Activated CD8-positive, alpha-beta T cell treated with anti-CD3 and anti-CD28 coated beads, Interleukin-2, amount 10 ng/mL, durations not matched to agents 7 days and 5 days (primary cell): Measurements from ENCODE around the gene SENP8. TPM values are rescaled to one million over a fixed set of nuclear protein-coding genes. Genes with fewer than 3 reads are reported as not detected.
A peak's percentile ranks its signal among the peaks of the same experiment; 100 is the strongest.
"Not testable (repeated sequence)": the region's sequence is repeated elsewhere in the genome, so short reads cannot be mapped to it uniquely, and the experiment has no call there.

Experiments used
- ATAC-seq: fragments of 150-1000 bp; cut with Tn5 transposase; one replicate; pipeline ENCODE4 v1.10.0; 2021; ENCODE audit warnings: moderate library complexity
- CTCF ChIA-PET: fragments of 350-600 bp; sonication (Branson Sonifier 250); formaldehyde crosslinking; loops from one replicate; lab custom pipeline; 2021; ENCODE audit warnings: antibody characterized with exemption; lab: Charles Lee
- POLR2A ChIA-PET: fragments of 350-600 bp; sonication (Branson Sonifier 250); formaldehyde crosslinking; loops from one replicate; lab custom pipeline; 2021; ENCODE audit warnings: antibody characterized with exemption; lab: Charles Lee
- DNase-seq: peaks from one replicate; pipeline ENCODE4 v3.0.0-alpha.2; 2020
- H3K27ac Mint-ChIP-seq: one replicate; pipeline ENCODE4 v1.8.0; 2021; ENCODE audit warnings: mild to moderate bottlenecking, mixed read lengths
- H3K27me3 Mint-ChIP-seq: one replicate; pipeline ENCODE4 v1.8.0; 2021; ENCODE audit warnings: low read depth, mixed read lengths
- H3K36me3 Mint-ChIP-seq: one replicate; pipeline ENCODE4 v1.8.0; 2021; ENCODE audit warnings: low read depth, mixed read lengths
- H3K4me1 Mint-ChIP-seq: one replicate; pipeline ENCODE4 v1.8.0; 2021; ENCODE audit warnings: low read depth, mixed read lengths
- H3K4me3 Mint-ChIP-seq: one replicate; pipeline ENCODE4 v1.8.0; 2021; ENCODE audit warnings: mild to moderate bottlenecking, mixed read lengths
- H3K9me3 Mint-ChIP-seq: one replicate; pipeline ENCODE4 v1.8.0; 2022; ENCODE audit warnings: mixed read lengths; ENCODE audit not compliant: insufficient read depth
- total RNA-seq, 2 experiments: library from RNA; stranded (reverse); gene quantifications; one replicate each; pipeline ENCODE4 v1.2.3, GENCODE V29; 2021

SENP8 gene
- 1 to 10 TPM; 1.3 to 1.6 TPM for total RNA-seq

- H3K4me3 Mint-ChIP-seq: peak within 1 kb of the TSS; percentile 95
- H3K9me3 Mint-ChIP-seq: no peaks in the 10 kb centered on the region
- CTCF ChIA-PET: interaction anchor here (0.6 to 1.5 kb wide), 4 partner anchors 37 to 345 kb away, joined by 3 to 7 read pairs (median 3); no protein-coding TSS in a partner anchor
- peak; percentile 99 for DNase-seq
- peak; percentile 74 for ATAC-seq
- peaks cover 28% of the 10 kb centered on the region for H3K4me1 Mint-ChIP-seq
- H3K36me3 Mint-ChIP-seq: no peaks in the 10 kb centered on the region
- peaks cover 4% of the 10 kb centered on the region for H3K27me3 Mint-ChIP-seq
- H3K27ac Mint-ChIP-seq: peak within 1 kb of the TSS; percentile 98
- POLR2A ChIA-PET: interaction anchor here (0.6 kb wide), 1 partner anchor 15 kb away, joined by 3 read pairs; no protein-coding TSS in a partner anchor
Observed at GRCh38 chr15:72118017-72118978, at the start of gene SENP8, which contains the start of gene MYO9A. SENP8 (plus strand) TSS chr15:72118403; CDS start chr15:72139624, 21,221 bp downstream. MYO9A (minus strand) TSS chr15:72118150; CDS start chr15:72046563, 71,587 bp downstream.

- Mint-ChIP-seq H3K9me3 (no peaks in the 10 kb centered on the region), H3K36me3 (no peaks in the 10 kb centered on the region), H3K27me3 (no peaks in the 10 kb centered on the region), H3K27ac (no peak overlapping the region), H3K4me1 (no peaks in the 10 kb centered on the region), H3K4me3 (no peak overlapping the region)
- ChIA-PET POLR2A (no interaction called here), CTCF (no interaction called here)
- ATAC-seq (no peak), DNase-seq (no peak)
Observed at GRCh38 chr15:72068856-72069255, 49.3 kb upstream of the SENP8 start.

DNA sequence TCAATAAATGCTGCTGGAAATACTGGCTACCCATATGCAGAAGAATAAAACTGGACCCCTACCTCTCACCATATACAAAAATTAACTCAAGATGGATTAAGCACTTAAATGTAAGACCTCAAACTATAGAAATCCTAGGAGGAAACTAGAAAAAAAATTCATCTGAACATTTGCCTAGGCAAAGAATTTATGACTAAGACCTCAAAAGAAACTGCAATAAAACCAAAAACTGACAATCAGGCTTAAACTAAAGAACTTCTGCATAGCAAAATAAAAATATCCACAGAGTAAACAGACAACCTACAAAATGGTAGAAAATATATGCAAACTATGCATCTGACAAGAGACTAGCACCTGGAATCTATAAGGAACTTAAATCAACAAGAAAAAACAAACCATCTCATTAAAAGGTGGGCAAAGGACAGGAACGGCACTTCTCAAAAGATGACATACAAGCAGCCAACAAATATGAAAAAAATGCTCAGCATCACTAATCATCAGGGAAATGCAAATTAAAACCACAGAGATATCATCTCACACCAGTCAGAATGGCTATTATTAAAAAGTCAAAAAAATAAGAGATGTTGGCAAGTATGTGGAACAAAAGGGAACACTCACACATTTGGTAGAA is 47.3 kb upstream of the SENP8 start:
- ATAC-seq (no peak), DNase-seq (no peak)
- Mint-ChIP-seq H3K4me3 (no peak overlapping the region), H3K9me3 (no peaks in the 10 kb centered on the region), H3K4me1 (no peaks in the 10 kb centered on the region), H3K27ac (no peak overlapping the region), H3K36me3 (no peaks in the 10 kb centered on the region), H3K27me3 (no peaks in the 10 kb centered on the region)
- CTCF ChIA-PET: no interaction called here
- POLR2A ChIA-PET: no interaction called here

DNA sequence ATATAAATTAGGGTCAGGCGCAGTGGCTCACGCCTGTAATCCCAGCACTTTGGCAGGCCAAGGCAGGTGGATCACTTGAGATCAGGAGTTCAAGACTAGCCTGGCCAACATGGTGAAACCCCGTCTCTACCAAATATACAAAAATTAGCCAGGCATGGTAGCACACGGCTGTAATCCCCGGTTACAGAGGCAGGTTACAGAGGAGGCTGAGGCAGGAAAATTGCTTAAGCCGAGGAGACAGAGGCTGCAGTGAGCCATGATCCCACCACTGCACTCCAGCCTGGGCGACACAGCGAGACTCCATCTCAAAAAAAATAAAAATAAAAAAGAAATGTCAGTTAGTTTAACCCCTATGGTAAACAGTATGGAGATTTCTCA is 46.8 kb upstream of the SENP8 start:
- H3K9me3 Mint-ChIP-seq, POLR2A ChIA-PET, DNase-seq, H3K36me3 Mint-ChIP-seq, H3K27me3 Mint-ChIP-seq, H3K4me3 Mint-ChIP-seq, H3K27ac Mint-ChIP-seq, H3K4me1 Mint-ChIP-seq, CTCF ChIA-PET, ATAC-seq: not testable (repeated sequence)

DNA sequence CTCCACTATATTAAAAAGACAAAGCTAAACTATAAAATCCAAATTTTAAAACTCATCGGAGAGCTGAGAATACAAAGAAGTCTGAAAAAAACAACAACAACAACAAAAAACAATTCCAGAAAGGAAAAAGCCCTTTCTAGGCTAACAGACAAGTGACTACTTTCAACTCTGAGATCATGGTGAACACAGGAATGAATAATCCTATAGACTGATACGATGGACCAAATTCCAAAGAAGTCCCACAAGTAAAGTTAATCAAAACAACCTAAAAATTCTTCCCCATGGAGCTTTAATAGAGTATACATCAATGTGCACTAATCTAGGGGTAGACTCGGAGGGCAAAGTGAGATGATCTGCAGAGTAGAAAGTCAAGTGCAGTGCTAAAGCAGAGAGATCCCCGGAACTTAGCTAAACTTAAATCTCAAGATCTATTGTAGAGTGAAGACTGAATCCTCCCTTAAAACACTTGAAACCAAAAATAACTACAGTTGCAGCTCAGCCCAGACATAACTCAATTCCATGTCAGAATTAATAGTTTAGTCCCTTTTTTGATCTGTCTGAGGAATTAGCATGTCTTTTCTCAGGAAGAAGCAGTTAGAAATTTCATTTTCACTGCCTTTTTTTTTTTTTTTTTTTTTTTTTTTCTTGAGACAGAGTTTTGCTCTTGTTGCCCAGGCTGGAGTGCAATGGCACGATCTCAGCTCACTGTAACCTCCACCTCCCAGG is 43.7 kb upstream of the SENP8 start:
- ChIA-PET CTCF (no interaction called here), POLR2A (no interaction called here)
- H3K36me3 Mint-ChIP-seq: no peaks in the 10 kb centered on the region
- DNase-seq: no peak
- no peak overlapping the region for H3K4me3 Mint-ChIP-seq
- H3K27me3 Mint-ChIP-seq: no peaks in the 10 kb centered on the region
- no peaks in the 10 kb centered on the region for H3K9me3 Mint-ChIP-seq
- ATAC-seq: no peak
- H3K4me1 Mint-ChIP-seq: peaks cover 8% of the 10 kb centered on the region
- H3K27ac Mint-ChIP-seq: no peak overlapping the region

DNA sequence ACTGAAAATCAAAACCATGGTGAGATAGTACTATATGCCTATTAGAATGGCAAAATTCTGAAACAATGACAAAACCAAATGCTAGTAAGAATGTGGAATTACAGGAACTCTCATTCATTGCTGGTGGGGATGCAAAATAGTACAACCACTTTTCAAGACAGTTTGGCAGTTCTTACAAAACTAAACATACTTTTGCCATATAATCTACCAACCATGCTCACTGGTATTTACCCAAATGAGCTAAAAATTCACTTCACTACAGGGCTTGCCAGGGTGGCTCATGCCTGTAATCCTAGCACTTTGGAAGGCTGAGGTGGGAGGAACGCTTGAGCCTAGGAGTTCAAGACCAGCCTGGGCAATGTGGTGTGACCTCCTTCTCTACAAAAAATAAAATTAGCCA is 40.3 kb upstream of the SENP8 start:
- ATAC-seq (no peak), DNase-seq (no peak)
- Mint-ChIP-seq H3K4me1 (peaks cover 8% of the 10 kb centered on the region), H3K27me3 (no peaks in the 10 kb centered on the region), H3K27ac (no peak overlapping the region), H3K4me3 (no peak overlapping the region), H3K9me3 (no peaks in the 10 kb centered on the region), H3K36me3 (no peaks in the 10 kb centered on the region)
- ChIA-PET POLR2A (no interaction called here), CTCF (no interaction called here)

GRCh38 chr15:72078887-72079286 is 39.3 kb upstream of the SENP8 start:
- DNase-seq: no peak
- Mint-ChIP-seq H3K4me3 (no peak overlapping the region), H3K4me1 (peaks cover 8% of the 10 kb centered on the region), H3K9me3 (no peaks in the 10 kb centered on the region), H3K27ac (no peak overlapping the region), H3K36me3 (no peaks in the 10 kb centered on the region), H3K27me3 (no peaks in the 10 kb centered on the region)
- POLR2A ChIA-PET: no interaction called here
- no peak for ATAC-seq
- CTCF ChIA-PET: no interaction called here

GRCh38 chr15:72082176-72082575 is 36.0 kb upstream of the SENP8 start:
- ATAC-seq (no peak), DNase-seq (no peak)
- ChIA-PET CTCF (no interaction called here), POLR2A (no interaction called here)
- Mint-ChIP-seq H3K9me3 (no peaks in the 10 kb centered on the region), H3K27ac (no peak overlapping the region), H3K27me3 (no peaks in the 10 kb centered on the region), H3K4me1 (peaks cover 8% of the 10 kb centered on the region), H3K36me3 (no peaks in the 10 kb centered on the region), H3K4me3 (no peak overlapping the region)

DNA sequence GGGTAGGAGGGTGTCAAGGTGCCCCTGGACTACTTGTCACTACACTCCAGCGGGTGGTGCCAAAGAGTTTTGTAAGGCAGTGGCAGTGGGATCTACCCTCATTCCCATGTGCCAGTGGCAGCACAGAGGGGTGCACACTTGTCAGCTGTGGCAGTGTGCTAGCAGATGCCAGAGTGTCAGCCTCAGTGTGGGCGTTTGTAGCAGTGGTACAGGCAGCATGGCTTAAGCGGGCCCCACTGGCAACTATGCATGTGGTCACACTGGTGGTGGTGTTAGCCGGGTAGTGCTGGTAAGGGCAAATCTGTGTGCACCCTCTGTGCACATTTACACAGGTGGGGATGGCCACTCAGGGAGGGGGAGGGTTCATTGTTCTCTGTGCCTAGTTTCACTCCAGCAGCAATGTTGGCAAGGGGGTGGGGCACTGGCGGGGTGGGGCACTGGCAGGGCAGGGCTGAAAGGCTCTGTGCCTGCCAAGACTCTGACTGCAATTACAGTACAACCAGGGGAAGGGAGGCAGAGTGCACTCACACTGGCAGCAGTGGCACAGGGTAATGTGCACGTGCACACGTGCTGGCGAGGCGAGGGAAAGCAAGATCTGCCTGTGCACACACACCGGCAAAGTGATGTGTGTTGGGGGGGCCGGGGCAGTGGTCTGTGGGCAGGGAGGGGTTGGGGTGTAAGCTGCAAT is 32.0 kb upstream of the SENP8 start:
- H3K9me3 Mint-ChIP-seq: no peaks in the 10 kb centered on the region
- H3K27ac Mint-ChIP-seq: no peak overlapping the region
- peaks cover 3% of the 10 kb centered on the region for H3K36me3 Mint-ChIP-seq
- ChIA-PET CTCF (no interaction called here), POLR2A (no interaction called here)
- DNase-seq (no peak), ATAC-seq (no peak)
- H3K4me3 Mint-ChIP-seq: no peak overlapping the region
- no peaks in the 10 kb centered on the region for H3K4me1 Mint-ChIP-seq
- no peaks in the 10 kb centered on the region for H3K27me3 Mint-ChIP-seq

GRCh38 chr15:72086920-72087648 is 31.1 kb upstream of the SENP8 start:
- H3K27me3 Mint-ChIP-seq: no peaks in the 10 kb centered on the region
- H3K4me1 Mint-ChIP-seq: no peaks in the 10 kb centered on the region
- no peak overlapping the region for H3K4me3 Mint-ChIP-seq
- H3K36me3 Mint-ChIP-seq: peaks cover 3% of the 10 kb centered on the region
- ATAC-seq (no peak), DNase-seq (no peak)
- POLR2A ChIA-PET: no interaction called here
- CTCF ChIA-PET: no interaction called here
- no peaks in the 10 kb centered on the region for H3K9me3 Mint-ChIP-seq
- no peak overlapping the region for H3K27ac Mint-ChIP-seq

GRCh38 chr15:72092006-72092405 is 26.2 kb upstream of the SENP8 start:
- no peak for ATAC-seq
- H3K4me3 Mint-ChIP-seq: no peak overlapping the region
- POLR2A ChIA-PET: no interaction called here
- CTCF ChIA-PET: interaction anchor here (0.7 kb wide), 1 partner anchor 64 kb away, joined by 3 read pairs; no protein-coding TSS in a partner anchor
- DNase-seq: no peak
- no peaks in the 10 kb centered on the region for H3K27me3 Mint-ChIP-seq
- H3K27ac Mint-ChIP-seq: no peak overlapping the region
- peaks cover 3% of the 10 kb centered on the region for H3K36me3 Mint-ChIP-seq
- no peaks in the 10 kb centered on the region for H3K9me3 Mint-ChIP-seq
- H3K4me1 Mint-ChIP-seq: no peaks in the 10 kb centered on the region
